GM13976 (cell line): ENCODE measurements around the gene LTK.
"Not testable (repeated sequence)": the region's sequence is repeated elsewhere in the genome, so short reads cannot be mapped to it uniquely, and the experiment has no call there.

Source experiments
- DNase-seq: peaks from one replicate; pipeline ENCODE4 v3.0.0; 2012; ENCODE audit warnings: low spot score
- CTCF ChIP-seq: IDR thresholded peaks from 2 replicates; pipeline ENCODE4 v1.5.1; 2012; ENCODE audit warnings: borderline replicate concordance, mild to moderate bottlenecking; ENCODE audit not compliant: insufficient read depth; ENCODE audit errors: extremely low read depth, missing control alignments, control extremely low read depth
- in situ Hi-C: fragments of 300-500 bp; cut with MboI; formaldehyde crosslinking; loops from one replicate; pipeline ENCODE4 v1.12.0; 2022; ENCODE audit warnings: low sequenced_read_pairs, mixed read lengths, inconsistent platforms; ENCODE audit not compliant: unreplicated experiment

The LTK gene

GRCh38 chr15:41474436-41474835, 39.2 kb downstream of the LTK start:
- DNase-seq = no peak
- in situ Hi-C loops = no loop called here
- no peak for TF ChIP-seq CTCF

GRCh38 chr15:41473418-41473817, 40.2 kb downstream of the LTK start:
- in situ Hi-C loops = no loop called here
- TF ChIP-seq CTCF = no peak
- DNase-seq = no peak

DNA sequence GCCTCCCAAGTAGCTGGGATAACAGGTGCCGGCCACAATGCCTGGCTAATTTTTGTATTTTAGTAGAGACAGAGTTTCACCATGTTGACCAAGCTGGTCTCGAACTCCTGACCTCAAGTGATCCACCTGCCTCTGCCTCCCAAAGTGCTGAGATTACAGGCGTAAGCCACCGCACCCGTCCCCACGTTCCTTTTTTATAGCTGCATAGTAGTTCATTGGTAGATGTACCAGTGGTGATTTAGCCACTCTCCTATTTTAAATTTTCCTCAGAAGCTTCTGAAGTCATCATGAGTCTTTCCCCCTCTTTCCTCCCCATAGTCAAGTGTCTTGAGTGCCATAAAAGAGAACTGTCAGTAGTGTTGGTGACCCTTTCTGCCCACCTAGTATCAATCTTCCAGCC, 44.0 kb downstream of the LTK start:
- in situ Hi-C loops = loop anchor here (10.0 kb wide), 1 partner anchor 55 kb away; no protein-coding TSS in a partner anchor
- DNase-seq = not testable (repeated sequence)

DNA sequence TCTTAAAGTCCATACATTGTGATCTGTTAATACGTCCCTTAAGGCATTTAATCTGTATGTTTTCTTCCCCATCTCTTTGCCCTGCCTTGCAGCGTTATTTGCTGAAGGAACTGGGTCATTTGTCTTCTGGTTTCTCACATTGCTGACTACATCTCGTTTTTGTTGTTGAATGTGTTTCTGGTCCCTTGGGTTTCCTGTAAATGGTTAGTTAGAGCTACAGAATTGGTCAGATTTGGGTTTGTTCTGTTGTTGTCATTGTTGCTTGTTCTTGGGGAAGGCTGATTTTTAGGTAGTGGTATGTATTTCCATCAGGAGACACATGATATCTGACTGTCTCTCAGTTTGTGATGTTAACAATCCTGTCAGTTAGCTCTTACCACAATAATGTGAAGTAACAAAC, 46.9 kb downstream of the LTK start:
- no peak for DNase-seq
- no peak for TF ChIP-seq CTCF
- in situ Hi-C loops = loop anchor here (10.0 kb wide), 1 partner anchor 58 kb away; no protein-coding TSS in a partner anchor

DNA sequence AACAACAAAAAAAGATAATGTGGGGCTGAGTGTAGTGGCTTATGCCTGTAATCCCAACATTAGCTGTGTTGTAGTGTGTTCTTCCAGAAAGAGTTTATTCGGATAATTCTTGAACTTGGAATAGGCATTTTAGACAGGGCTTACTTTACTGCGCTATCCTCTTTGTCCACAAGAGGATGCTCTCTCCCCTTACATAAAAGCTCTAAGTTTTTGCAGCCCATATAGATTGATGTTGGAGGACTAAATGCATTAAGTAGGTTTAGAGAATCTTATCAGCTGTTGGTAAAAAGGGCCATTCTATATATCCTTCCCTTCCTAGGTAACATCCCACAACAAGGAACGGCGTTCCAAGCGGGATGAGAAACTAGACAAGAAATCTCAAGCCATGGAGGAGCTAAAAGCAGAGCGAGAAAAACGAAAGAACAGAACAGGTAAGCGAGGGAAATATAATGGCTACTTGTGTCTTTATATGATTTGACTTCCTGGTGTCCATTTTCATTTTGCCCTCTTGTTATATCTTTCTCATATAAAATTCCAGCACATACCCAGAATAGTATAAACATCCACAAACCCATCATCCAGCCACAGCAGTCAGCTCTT, 47.7 kb downstream of the LTK start:
- in situ Hi-C loops = loop anchor here (10.0 kb wide), 1 partner anchor 59 kb away; no protein-coding TSS in a partner anchor
- TF ChIP-seq CTCF = peak; percentile 78
- peak; percentile 56 for DNase-seq

- TF ChIP-seq CTCF = no peak
- no peak for DNase-seq
- in situ Hi-C loops = loop anchor here (10.0 kb wide), 1 partner anchor 60 kb away; no protein-coding TSS in a partner anchor
Observed at GRCh38 chr15:41464889-41465580, 48.6 kb downstream of the LTK start.

DNA sequence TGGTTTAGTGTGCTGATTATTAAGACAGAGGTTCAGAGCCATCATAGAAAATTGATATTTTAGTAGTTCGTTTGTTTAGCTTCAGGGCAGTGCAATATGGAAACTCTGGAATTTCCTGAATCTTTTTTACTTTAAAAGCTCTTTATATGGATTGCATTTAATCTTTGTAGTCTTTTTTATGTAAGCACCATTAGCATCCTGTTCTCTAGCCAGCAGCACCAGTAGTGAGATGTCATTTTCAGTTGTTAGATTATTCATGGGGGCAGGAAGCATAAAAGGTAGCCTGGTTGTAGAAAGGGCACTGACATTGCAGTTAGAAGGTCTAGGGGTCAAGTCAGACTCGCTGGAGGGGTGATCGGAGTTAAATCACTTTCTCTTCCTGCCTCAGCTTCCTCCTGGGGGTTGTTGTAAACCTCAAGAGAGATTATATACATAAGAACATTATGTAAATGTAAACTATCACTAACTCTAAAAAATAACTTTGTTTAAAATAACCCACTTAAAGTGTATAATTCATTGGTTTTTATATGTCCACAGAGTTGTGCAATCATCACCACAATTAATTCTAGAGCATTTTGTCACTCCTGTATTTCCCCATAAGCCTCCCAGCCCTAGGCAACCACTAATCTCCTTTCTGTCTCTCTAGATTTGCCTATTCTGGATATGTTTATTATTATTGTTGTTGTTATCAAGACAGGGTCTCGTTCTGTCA, 51.4 kb downstream of the LTK start:
- no peak for DNase-seq
- in situ Hi-C loops = loop anchor here (10.0 kb wide), 1 partner anchor 63 kb away; no protein-coding TSS in a partner anchor
- no peak for TF ChIP-seq CTCF
